Measurements from ENCODE around the gene AQP12B. TPM values are rescaled to one million over a fixed set of nuclear protein-coding genes. Genes with fewer than 3 reads are reported as not detected.

The AQP12B gene
- total and polyA plus RNA-seq, 9 donors: 0.24 to 1.7 (median 1.0) TPM; not detected in 1

GRCh38 chr2:240635998-240636547, 46.6 kb downstream of the AQP12B start:
- DNase-seq: no peak

GRCh38 chr2:240635121-240635997, 47.3 kb downstream of the AQP12B start:
- Histone ChIP-seq H3K27ac (ENCODE audit: low read length) (no peak overlapping the region), H3K27me3 (ENCODE audit: control insufficient read depth, insufficient read depth, low read length) (peaks cover 12% of the 10 kb centered on the region), H3K9me3 (replicated peaks; ENCODE audit: control insufficient read depth, low read depth, low read length) (peaks cover 4% of the 10 kb centered on the region), H3K36me3 (ENCODE audit: control insufficient read depth, insufficient read depth, low read length) (no peaks in the 10 kb centered on the region), H3K4me3 (ENCODE audit: low read length) (no peak overlapping the region), H3K4me1 (ENCODE audit: control insufficient read depth, insufficient read depth, low read length) (peaks cover 12% of the 10 kb centered on the region)
- DNase-seq: no peak
- WGBS (ENCODE audit: insufficient coverage): 76% methylated on average over 6 of the region's 6 CpGs

More at GRCh38 chr2:240635998-240636547, 46.6 kb downstream of the AQP12B start:
- H3K4me3 ChIP-seq (ENCODE audit: low read length): no peak overlapping the region
- no peaks in the 10 kb centered on the region for H3K36me3 ChIP-seq (ENCODE audit: control insufficient read depth, insufficient read depth, low read length)
- peaks cover 12% of the 10 kb centered on the region for H3K27me3 ChIP-seq (ENCODE audit: control insufficient read depth, insufficient read depth, low read length)
- peaks cover 4% of the 10 kb centered on the region for H3K9me3 ChIP-seq (replicated peaks; ENCODE audit: control insufficient read depth, low read depth, low read length)
- H3K4me1 ChIP-seq (ENCODE audit: control insufficient read depth, insufficient read depth, low read length): peaks cover 12% of the 10 kb centered on the region
- WGBS (ENCODE audit: insufficient coverage): 92% methylated on average over 2 of the region's 3 CpGs
- H3K27ac ChIP-seq (ENCODE audit: low read length): no peak overlapping the region

- Histone ChIP-seq H3K4me1 (ENCODE audit: control insufficient read depth, insufficient read depth, low read length) (no peaks in the 10 kb centered on the region), H3K9me3 (replicated peaks; ENCODE audit: control insufficient read depth, low read depth, low read length) (peaks cover 4% of the 10 kb centered on the region), H3K27me3 (ENCODE audit: control insufficient read depth, insufficient read depth, low read length) (no peaks in the 10 kb centered on the region), H3K4me3 (ENCODE audit: low read length) (no peak overlapping the region), H3K36me3 (ENCODE audit: control insufficient read depth, insufficient read depth, low read length) (no peaks in the 10 kb centered on the region), H3K27ac (ENCODE audit: low read length) (no peak overlapping the region)
- WGBS (ENCODE audit: insufficient coverage): 91% methylated on average over 1 of the region's 1 CpG
- DNase-seq: no peak
These were observed 50.4 kb downstream of the AQP12B start for GRCh38 chr2:240632306-240632721.

GRCh38 chr2:240631548-240632305, 51.0 kb downstream of the AQP12B start:
- Histone ChIP-seq H3K9me3 (replicated peaks; ENCODE audit: control insufficient read depth, low read depth, low read length) (peaks cover 4% of the 10 kb centered on the region), H3K36me3 (ENCODE audit: control insufficient read depth, insufficient read depth, low read length) (no peaks in the 10 kb centered on the region), H3K4me3 (ENCODE audit: low read length) (no peak overlapping the region), H3K27me3 (ENCODE audit: control insufficient read depth, insufficient read depth, low read length) (no peaks in the 10 kb centered on the region), H3K4me1 (ENCODE audit: control insufficient read depth, insufficient read depth, low read length) (peaks cover 4% of the 10 kb centered on the region), H3K27ac (ENCODE audit: low read length) (no peak overlapping the region)
- 87% methylated on average over 11 of the region's 11 CpGs for WGBS (ENCODE audit: insufficient coverage)
- DNase-seq: no peak

GRCh38 chr2:240630771-240631547, 51.7 kb downstream of the AQP12B start:
- Histone ChIP-seq H3K4me1 (ENCODE audit: control insufficient read depth, insufficient read depth, low read length) (peaks cover 7% of the 10 kb centered on the region), H3K27me3 (ENCODE audit: control insufficient read depth, insufficient read depth, low read length) (no peaks in the 10 kb centered on the region), H3K36me3 (ENCODE audit: control insufficient read depth, insufficient read depth, low read length) (no peaks in the 10 kb centered on the region), H3K27ac (ENCODE audit: low read length) (no peak overlapping the region), H3K9me3 (replicated peaks; ENCODE audit: control insufficient read depth, low read depth, low read length) (peaks cover 4% of the 10 kb centered on the region), H3K4me3 (ENCODE audit: low read length) (no peak overlapping the region)
- DNase-seq: no peak
- WGBS (ENCODE audit: insufficient coverage): 92% methylated on average over 12 of the region's 21 CpGs

GRCh38 chr2:240629968-240630770, 52.5 kb downstream of the AQP12B start:
- WGBS (ENCODE audit: insufficient coverage): 93% methylated on average over 50 of the region's 50 CpGs
- Histone ChIP-seq H3K36me3 (ENCODE audit: control insufficient read depth, insufficient read depth, low read length) (no peaks in the 10 kb centered on the region), H3K27ac (ENCODE audit: low read length) (no peak overlapping the region), H3K27me3 (ENCODE audit: control insufficient read depth, insufficient read depth, low read length) (no peaks in the 10 kb centered on the region), H3K4me3 (ENCODE audit: low read length) (no peak overlapping the region), H3K9me3 (replicated peaks; ENCODE audit: control insufficient read depth, low read depth, low read length) (peaks cover 4% of the 10 kb centered on the region), H3K4me1 (ENCODE audit: control insufficient read depth, insufficient read depth, low read length) (peaks cover 7% of the 10 kb centered on the region)
- DNase-seq: no peak

- H3K27me3 ChIP-seq (ENCODE audit: control insufficient read depth, insufficient read depth, low read length): no peaks in the 10 kb centered on the region
- peaks cover 7% of the 10 kb centered on the region for H3K4me1 ChIP-seq (ENCODE audit: control insufficient read depth, insufficient read depth, low read length)
- H3K4me3 ChIP-seq (ENCODE audit: low read length): no peak overlapping the region
- peaks cover 4% of the 10 kb centered on the region for H3K9me3 ChIP-seq (replicated peaks; ENCODE audit: control insufficient read depth, low read depth, low read length)
- H3K27ac ChIP-seq (ENCODE audit: low read length): no peak overlapping the region
- no peaks in the 10 kb centered on the region for H3K36me3 ChIP-seq (ENCODE audit: control insufficient read depth, insufficient read depth, low read length)
- no peak for DNase-seq
- WGBS (ENCODE audit: insufficient coverage): 90% methylated on average over 2 of the region's 5 CpGs
These were observed 53.1 kb downstream of the AQP12B start for GRCh38 chr2:240629619-240629967.

- H3K27ac ChIP-seq (ENCODE audit: low read length): no peak overlapping the region
- H3K4me3 ChIP-seq (ENCODE audit: low read length): no peak overlapping the region
- H3K36me3 ChIP-seq (ENCODE audit: control insufficient read depth, insufficient read depth, low read length): no peaks in the 10 kb centered on the region
- H3K27me3 ChIP-seq (ENCODE audit: control insufficient read depth, insufficient read depth, low read length): no peaks in the 10 kb centered on the region
- DNase-seq: no peak
- peaks cover 4% of the 10 kb centered on the region for H3K9me3 ChIP-seq (replicated peaks; ENCODE audit: control insufficient read depth, low read depth, low read length)
- peaks cover 7% of the 10 kb centered on the region for H3K4me1 ChIP-seq (ENCODE audit: control insufficient read depth, insufficient read depth, low read length)
- WGBS (ENCODE audit: insufficient coverage): 58% methylated on average over 18 of the region's 20 CpGs
These were observed 53.7 kb downstream of the AQP12B start for GRCh38 chr2:240628808-240629618.

- 63% methylated on average over 6 of the region's 7 CpGs for WGBS (ENCODE audit: insufficient coverage)
- Histone ChIP-seq H3K4me1 (ENCODE audit: control insufficient read depth, insufficient read depth, low read length) (peaks cover 7% of the 10 kb centered on the region), H3K27me3 (ENCODE audit: control insufficient read depth, insufficient read depth, low read length) (no peaks in the 10 kb centered on the region), H3K27ac (ENCODE audit: low read length) (no peak overlapping the region), H3K36me3 (ENCODE audit: control insufficient read depth, insufficient read depth, low read length) (no peaks in the 10 kb centered on the region), H3K9me3 (replicated peaks; ENCODE audit: control insufficient read depth, low read depth, low read length) (no peaks in the 10 kb centered on the region), H3K4me3 (ENCODE audit: low read length) (no peak overlapping the region)
- DNase-seq: no peak
These were observed 54.2 kb downstream of the AQP12B start for GRCh38 chr2:240628507-240628807.

Measured in muscle of leg (tissue), 11 donors.